GM19043 (cell line): ENCODE data around the gene SND1.

ENCODE experiments used
- ATAC-seq: cut with Tn5 transposase; IDR thresholded peaks from one replicate; pipeline ENCODE4 v1.9.1; 2021; ENCODE audit warnings: low read depth; ENCODE audit not compliant: unreplicated experiment

The SND1 gene

DNA sequence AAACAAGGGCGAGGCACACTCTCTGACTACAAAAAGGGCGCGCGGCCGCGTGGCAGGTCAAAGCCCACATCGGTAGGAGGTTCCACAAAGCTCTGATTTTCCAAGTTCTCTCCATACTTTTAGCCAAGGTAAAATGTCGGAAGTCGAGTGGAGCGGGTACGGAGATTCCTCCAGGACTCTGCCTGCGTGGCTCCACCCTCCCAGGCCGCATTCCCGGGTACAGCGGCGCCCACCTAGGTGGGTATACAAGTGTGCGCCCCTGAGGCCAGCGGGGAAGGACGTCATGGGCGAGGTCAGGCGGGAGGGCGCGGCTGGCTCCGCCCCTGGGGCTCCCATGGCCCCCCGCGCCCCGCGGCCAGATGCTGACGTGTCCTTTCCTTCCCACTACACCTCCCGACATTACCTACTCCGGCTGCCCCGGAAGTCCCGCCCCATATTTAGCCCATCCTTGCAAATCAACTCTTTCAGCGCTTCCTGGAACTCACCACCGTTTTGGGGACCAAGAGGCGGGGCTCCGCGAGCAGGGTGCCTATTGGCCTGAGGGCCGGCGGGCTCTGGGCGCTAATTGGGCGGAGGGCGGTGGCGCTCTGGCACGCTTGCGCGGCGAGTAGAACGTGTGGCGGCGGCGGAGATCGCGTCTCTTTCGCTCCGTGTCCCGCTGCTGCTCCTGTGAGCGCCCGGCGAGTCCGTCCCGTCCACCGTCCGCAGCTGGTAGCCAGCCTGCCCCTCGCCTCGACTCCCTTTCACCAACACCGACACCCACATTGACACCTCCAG, at the start of gene SND1:
Gene SND1, plus strand, starts transcription at position 639 of the 777 bp plus-strand sequence. CDS start 180 bp downstream, outside the sequence.
- peak; percentile 95 for ATAC-seq

DNA sequence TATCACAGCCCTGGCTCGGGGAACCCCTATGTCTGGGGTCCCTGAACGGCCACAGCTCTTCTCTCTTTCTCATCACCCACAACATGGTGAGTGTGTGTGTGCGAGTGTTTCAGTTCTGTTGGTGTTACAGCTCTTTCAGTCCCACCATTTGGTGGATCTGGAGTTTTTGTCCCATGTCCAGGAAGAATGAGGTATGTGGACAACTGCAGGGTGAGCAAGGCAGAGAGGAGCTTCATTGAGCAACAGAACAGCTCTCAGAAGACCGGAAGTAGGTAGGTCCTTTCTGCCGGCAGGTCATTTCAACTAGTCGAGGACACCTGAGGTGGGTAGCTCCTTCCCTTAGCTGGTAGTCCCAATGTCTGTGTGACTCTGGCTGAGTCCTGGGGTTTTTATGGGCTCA, 43.5 kb upstream of the SND1 start:
- ATAC-seq = no peak

DNA sequence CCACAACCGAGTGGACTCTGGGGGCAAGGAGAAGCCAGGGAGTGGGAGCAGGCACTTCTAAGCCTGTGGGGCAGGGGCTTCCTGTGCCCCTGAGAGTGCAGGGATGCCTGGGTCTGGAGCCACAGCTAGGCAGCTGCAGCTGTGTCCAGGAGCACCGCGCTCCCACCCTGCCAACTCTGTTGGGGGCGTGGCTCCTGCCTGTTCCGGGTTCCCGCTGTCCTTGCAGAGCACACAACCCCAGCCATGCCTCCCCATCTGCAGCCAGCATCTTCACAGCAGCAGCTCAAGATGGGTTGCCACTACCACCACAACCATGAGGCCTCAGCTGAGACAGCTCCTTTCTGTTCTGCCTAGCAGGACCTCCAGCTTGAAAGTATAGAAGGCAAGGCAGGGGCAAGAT, 42.7 kb upstream of the SND1 start:
- ATAC-seq = no peak

DNA sequence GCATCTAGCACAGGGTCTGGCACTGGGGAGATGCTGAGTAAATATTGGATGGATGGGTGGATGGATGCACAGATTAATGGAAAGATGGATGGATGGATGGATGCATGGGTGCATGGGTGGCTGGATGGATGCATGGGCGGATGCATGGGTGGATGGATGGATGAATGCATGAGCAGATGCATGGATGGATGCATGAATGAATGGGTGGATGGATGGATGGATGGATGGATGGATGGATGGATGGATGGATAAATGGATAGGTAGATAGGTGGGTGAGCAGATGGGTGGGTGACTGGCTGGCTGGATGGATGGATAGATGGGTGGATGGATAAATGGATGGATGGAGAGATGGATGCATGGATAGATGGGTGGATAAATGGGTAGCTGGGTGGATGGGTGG, 39.7 kb upstream of the SND1 start:
- ATAC-seq = no peak

- ATAC-seq = no peak
Measured at GRCh38 chr7:127616724-127617123, 35.3 kb upstream of the SND1 start.

GRCh38 chr7:127618042-127618441, 34.0 kb upstream of the SND1 start, which contains the start of gene PAX4:
TSS of gene PAX4 (minus strand) at chr7:127618142. CDS start at chr7:127615928, 2,214 bp downstream.
- ATAC-seq = no peak

DNA sequence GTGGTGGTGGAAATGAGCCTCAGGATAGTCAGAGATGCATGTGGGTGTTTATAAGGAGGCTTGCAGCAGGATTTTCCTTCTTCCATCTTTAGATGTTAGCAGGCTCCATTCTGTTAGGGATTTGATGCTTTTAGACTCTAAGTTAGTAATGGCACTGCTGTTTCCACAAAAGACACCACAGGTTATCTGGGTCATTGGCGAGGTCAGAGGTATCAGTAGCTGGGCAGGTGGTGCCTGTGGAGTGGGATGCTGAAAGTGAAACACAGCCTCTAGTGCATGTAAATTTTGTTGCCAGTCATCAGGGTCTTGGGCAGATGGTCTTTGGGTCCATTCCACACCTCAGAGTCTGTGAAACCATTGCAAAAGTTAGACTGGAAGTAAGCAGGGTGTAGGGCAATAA, 33.2 kb upstream of the SND1 start:
- ATAC-seq = no peak

DNA sequence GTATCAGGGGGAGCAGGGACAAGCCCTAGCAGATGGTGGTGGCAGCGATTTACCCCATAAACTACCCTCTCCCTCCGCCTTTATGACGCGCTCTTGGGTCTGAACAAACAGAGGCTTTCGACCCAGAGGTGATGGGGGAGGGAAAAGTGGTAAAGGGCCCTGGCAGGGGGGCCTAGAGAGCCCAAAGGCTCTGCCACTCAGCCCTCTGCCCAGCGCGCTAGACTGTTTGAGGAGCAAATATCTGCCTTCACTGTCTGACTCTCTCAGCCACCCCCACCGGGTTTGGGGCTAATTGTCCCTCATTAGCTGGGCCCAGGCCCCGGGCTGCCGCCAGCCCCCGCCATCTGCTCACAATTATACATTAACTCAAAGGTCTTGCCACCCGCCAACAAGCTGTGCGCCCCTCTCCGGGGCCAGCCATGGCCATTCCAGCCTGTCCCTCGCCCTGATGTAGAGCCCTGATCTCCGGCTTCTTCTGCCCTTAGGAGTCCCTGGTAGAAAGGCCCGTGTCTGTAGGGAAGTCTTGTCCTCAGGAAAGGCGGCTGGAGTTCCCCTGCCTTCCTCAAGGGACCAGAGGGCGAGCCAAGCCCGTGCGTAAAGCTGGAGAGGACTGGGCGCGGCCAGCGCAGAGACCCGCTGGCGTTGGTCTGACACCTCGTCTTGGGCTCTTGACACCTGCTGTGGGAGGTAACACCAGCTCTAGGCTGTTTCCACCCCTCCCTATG, 32.2 kb upstream of the SND1 start:
- ATAC-seq = no peak

- no peak for ATAC-seq
Measured at GRCh38 chr7:127620406-127621233, 31.4 kb upstream of the SND1 start.

DNA sequence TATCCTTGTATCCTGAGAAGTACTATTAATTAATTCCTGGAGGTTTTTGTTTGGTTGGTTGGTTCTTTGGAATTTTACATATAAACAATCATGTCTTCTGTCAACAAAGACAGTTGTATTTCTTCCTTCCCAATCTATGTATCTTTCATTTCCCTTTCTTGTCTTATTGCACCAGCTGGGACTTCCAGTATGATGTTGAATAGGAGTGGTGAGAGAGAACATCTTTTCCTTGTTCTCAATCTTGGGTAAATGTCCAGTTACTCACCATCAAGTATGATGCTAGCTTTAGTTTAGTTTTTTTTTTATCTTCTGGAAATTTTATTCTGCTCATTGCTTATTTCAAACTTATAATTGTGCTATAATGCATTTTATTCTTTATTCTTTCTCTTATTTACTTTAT, 26.7 kb upstream of the SND1 start:
- no peak for ATAC-seq

DNA sequence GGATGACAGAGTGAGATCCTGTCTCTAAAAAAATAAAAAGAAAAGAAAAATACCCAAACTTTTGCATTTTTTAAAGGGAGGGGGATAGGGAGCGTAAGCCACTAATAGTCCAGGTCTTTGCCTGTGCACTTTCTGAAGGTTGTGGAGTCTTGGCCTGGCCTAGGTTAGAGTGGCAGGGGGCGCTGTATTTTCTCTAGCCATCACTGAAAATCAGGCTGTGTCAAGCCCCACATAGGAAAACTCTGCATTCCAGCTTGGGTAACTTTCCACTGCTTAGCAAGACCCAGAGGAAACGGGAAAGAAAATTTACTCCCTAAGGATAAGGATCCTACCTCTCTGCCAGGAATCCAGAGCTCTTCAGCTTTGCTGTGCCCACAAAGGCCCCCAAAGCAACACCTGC, 23.5 kb upstream of the SND1 start:
- ATAC-seq = no peak

- peak; percentile 63 for ATAC-seq
Measured at GRCh38 chr7:127629268-127629854, 22.6 kb upstream of the SND1 start.

GRCh38 chr7:127632276-127632910, 19.6 kb upstream of the SND1 start:
- ATAC-seq = no peak

- ATAC-seq = no peak
Measured at GRCh38 chr7:127635659-127636285, 16.2 kb upstream of the SND1 start.

DNA sequence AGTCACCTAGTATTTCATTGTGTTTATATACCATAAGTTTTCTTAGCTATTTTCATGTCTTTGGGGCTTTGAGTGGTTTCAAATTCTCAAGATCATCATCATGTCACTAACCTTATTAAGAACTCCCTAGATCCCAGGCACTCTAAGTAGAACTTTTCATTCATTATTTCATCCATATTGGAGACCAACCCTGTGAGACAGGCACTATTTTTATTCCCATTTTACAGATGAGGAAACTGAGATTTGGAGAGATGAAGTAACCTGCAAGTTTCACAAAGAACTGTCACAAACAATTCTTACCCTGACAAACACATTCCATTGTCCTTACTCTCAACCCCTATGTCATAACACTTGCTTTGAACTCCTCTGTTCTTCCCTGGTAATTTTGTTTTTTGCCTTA, 13.8 kb upstream of the SND1 start:
- no peak for ATAC-seq

GRCh38 chr7:127644484-127644883, 7.5 kb upstream of the SND1 start:
- ATAC-seq = no peak

GRCh38 chr7:127647636-127648035, 4.4 kb upstream of the SND1 start:
- ATAC-seq = no peak

- ATAC-seq = no peak
Measured at GRCh38 chr7:127648986-127649385, 3.0 kb upstream of the SND1 start.

GRCh38 chr7:127650847-127651555, 993 bp upstream of the SND1 start:
- ATAC-seq = no peak
